Measurements from ENCODE around the gene PHOSPHO1. TPM values are rescaled to one million over a fixed set of nuclear protein-coding genes. Genes with fewer than 3 reads are reported as not detected.

PHOSPHO1 gene
- total RNA-seq, 1 donor from 2014 or later: 0.28 TPM

DNA sequence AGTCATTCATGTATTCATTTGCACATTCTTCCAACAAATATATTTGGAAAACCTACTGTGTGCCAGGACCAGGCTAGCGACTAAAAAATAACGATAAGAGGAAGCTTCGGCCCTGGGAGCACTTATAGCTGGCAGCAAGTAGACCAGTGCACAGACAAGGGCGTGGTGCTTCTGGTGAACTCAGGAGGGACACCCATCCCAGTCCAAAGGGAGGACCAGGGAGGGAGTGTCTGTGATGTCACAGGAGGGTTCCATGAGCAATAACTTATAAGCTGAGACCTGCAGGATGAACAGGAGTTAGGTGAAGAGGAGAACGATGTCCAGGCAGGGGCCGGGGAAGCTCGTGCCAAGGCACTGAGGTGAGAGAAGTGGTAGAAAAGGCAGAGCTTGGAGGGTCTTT is 17.4 kb upstream of the PHOSPHO1 start:
- no peak for DNase-seq (ENCODE audit: low spot score)
- no peak for ATAC-seq

DNA sequence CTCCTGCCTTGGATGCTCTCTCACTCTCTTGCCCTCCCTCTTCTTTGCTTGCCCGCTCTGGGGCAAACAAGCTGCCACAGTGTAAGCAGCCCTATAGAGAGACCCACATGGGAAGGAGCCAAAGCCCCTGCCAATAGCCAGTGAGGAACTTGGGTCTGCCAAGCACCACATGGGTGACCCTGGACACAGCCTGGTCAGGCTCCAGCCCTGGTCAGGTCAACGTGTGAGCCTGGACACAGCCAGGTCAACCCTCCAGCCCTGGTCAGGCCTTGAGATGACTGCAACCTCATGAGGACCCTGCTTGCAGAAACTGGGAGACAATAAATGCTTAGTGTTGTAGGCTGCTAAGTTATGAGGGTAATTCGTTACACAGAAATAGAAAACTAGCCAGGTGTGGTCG is 14.3 kb upstream of the PHOSPHO1 start:
- no peak for ATAC-seq
- no peak for DNase-seq (ENCODE audit: low spot score)

DNA sequence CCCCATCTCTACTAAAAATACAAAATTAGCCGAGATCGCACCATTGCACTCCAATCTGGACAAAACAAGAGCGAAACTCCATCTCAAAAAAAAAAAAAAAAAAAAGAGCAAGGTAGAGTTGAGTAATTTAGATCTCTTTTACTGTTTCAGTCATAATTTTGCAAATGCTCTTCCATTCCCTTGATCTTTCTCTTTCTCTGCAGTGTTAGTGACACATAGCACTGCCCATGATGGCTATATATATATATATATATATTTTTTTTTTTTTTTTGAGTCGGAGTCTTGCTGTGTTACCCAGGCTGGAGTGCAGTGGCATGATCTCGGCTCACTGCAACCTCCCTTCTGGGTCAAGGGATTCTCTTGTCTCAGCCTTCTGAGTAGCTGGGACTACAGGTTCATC is 12.2 kb upstream of the PHOSPHO1 start:
- DNase-seq (ENCODE audit: low spot score) (no peak), ATAC-seq (no peak)

DNA sequence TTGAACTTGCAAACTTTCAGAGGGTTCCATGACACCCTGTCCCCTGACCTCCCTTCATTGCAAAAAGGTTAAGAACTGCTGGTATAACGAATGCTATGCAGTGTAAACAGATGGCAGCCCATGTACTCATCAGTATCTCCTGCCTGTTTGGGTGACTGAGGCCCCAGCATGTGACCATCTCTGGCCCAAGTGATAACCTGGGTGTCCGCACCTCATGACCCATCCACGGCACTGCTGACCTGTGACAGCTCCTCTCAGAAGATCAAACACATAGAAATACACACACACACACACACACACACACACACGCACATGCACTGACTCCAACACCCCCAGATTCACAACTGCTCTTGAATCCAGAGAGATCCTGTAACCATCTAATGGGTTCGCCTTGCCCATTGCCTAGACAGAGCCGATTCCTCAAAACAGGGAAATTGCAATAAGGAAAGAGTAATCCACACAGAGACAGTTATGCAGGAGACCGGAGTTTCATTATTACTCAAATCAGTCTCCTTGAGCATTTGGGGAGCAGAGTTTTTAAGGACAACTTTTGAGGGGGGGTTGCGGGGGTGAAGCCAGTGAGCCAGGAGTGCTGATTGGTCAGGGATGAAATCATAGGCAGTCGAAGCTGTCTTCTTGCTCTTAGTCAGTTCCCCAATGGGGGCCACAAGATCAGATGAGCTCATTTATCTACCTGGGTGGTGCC is 11.3 kb upstream of the PHOSPHO1 start:
- ATAC-seq (no peak), DNase-seq (ENCODE audit: low spot score) (no peak)

DNA sequence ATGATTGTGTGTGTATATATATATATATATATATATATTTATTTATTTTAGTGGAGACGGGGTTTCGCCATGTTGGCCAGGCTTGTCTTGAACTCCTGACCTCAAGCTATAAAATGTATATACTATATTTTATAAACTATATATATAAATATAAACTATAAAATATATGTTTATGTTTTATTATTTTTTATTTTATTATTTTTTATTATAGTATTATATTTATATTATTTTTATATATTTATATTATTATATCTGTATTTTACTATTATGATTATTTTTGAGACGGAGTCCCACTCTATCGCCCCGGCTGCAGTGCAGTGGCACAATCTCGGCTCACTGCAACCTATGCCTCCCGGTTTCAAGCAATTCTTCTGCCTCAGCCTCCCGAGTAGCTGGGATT is 10.5 kb upstream of the PHOSPHO1 start:
- ATAC-seq (no peak), DNase-seq (ENCODE audit: low spot score) (no peak)

DNA sequence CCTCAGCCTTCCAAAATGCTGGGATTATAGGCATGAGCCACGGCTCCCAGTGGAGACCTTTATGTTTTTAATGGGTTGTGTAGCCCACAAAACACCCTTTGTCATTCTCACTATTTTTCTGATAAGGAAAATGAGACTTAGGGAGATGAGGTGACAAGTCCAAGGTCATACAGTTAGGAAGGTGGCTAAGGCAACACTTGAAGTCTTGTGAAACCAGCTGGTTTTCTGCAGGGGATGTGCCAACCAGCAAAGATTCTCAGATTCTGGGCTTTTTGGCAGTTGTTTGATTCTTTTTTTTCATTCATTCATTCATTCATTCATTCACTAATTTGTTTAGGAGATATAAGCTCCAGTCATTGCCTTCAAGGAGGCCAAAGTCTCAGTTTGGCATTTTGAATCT is 10.0 kb upstream of the PHOSPHO1 start:
- ATAC-seq (no peak), DNase-seq (ENCODE audit: low spot score) (no peak)

DNA sequence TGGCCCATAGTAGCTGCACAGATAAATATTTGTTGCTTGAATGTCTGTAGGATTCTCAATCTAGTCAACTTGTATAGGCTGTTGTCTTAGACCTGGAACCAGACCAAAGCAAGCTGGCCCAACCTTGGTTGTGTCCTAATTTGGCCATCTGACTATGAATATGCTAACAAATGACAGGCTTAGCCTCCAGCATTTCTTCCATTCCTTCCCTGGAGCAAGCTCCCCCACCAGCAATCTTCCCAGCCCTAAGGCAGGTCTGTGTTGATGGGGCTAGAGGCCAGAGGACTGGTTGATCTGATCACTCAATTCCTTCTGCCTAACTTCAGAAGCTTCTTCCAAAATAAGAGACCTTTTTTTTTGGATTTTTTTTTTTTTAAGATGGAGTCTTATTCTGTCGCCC is 9.4 kb upstream of the PHOSPHO1 start:
- no peak for DNase-seq (ENCODE audit: low spot score)
- no peak for ATAC-seq

DNA sequence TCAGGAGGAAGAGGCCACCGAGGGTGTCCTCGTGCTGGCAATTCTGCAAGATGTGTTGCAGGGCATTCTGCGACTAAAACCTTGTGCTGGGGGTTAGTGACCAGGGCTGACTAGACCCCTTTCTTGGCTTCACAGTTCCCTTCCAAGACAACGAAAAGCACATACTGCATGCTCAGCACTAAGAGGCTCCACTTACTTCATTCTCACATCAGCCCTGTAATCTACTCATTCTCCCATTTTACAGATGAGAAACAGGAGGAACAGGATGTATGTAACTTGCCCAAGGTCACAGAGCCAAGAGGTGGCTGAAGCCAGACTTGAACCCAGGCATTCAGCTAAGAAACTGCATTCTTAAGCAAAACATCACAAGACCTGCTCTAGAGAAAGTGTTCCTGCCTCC is 5.3 kb upstream of the PHOSPHO1 start:
- ATAC-seq (no peak), DNase-seq (ENCODE audit: low spot score) (no peak)

DNA sequence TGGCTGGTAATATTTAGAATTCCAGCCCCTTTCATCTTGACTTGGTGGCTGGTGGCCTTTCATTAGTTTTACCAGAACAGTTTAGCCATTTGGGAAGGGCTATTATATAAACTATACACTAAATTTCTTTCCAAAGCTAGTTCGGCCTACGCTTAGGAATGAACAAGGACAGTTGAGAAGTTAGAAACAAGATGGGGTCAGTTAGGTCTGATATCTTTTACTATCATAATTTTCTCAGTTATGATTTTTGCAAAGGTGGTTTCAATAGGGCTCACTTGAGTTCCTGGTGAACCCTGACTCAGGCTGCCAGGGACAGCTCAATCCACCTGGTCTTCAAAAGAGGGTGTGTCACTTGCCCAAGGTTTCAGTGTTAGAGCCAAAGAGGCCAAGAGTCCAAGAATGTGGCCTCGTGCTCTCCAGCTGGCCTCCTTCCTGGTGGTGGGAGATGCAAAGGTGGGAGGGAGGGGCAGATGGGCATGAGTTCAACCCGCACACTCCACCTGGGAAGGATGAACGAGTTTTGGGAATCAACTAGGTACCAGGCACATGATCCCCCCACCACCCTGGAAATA is 4.0 kb upstream of the PHOSPHO1 start:
- ATAC-seq (no peak), DNase-seq (ENCODE audit: low spot score) (no peak)

DNA sequence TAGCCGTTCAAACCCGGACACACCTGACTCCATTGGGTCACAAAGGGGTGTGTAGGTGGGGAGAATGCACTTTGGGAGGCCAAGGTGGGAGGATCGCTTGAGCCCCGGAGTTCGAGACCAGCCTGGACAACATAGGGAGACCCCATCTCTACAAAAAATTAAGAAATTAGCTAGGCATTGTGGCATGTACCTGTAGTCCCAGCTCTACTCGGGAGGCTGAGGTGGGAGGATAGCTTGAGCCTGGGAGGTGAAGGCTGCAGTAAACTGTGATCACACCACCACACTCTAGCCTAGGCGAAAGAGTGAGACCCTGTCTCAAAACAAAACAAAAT is 942 bp upstream of the PHOSPHO1 start:
- DNase-seq (ENCODE audit: low spot score): no peak
- no peak for ATAC-seq

DNA sequence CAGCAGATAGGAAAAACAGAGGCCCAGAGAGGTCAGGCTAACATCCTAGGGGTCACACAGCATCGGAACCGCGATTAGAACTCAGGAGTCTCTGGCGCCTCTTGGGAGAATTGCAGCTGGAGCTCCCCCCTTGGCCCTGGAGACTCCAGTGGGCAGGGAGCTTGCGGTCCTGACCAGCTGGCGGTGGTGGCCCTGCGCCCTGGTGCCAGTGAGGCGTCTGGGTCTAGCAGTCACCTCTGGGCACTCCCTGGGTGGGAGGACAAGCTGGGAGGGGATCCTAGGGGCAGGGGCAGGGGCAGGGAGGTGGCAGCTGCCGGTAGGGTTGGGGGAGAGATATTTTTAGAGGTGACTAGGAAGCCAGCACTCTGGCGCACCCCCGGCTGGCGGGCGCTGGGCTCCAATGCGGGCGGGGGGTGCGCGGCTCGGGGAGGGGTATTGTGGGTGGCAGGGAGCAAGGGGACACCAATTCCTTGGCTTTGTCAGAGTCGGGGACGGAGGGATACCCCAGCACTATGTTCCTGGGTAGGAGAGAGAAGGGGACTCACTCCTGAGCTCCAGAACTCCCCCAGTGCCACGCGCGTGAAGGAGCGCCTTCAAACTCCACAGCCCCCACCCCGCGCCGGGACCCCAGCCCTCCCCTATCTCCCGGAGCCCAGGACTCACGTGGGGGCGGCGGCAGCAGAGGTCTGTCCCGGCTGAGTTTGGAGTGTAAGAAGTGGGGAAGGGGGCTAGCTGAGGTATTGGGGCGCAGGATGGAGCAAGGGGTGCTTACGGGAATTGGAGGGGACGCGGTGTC is 584 bp downstream of the PHOSPHO1 start:
- ATAC-seq (no peak), DNase-seq (ENCODE audit: low spot score) (no peak)

DNA sequence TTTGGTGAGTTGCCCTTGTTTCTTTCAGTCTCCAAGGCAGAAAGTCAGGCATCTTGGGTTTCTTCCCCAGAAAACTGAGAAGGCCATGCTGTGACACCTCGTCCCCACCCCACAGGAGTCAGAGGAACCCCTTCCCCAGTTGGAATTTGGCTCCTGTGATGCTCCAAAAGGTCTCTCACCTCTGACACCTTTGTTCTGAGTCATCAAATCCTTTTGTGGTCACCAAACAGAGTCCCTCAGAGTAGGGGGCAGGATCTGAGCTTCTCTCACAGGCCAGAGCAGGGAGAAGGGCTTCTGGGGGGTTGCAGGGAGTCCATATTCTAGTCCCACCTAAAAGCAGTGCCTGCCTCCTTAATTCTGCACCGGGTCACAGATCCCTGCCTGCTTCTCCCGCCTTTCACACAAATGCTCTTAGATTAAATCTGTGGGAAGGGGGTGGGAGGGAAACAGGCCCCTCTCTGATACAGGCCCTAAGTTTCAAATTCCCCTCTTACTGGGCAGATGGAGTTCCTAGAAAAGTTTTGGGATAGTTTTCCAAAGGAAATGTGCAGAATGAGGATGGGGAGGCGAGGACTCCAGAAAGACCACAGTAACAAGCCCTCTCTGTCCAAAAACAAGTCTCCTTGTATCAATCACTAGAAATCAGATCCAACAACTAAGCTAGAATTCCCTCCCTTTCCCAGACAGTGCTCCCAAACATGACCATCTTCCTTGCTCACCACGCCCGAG is 1.3 kb downstream of the PHOSPHO1 start:
- DNase-seq (ENCODE audit: low spot score): no peak
- ATAC-seq: no peak

DNA sequence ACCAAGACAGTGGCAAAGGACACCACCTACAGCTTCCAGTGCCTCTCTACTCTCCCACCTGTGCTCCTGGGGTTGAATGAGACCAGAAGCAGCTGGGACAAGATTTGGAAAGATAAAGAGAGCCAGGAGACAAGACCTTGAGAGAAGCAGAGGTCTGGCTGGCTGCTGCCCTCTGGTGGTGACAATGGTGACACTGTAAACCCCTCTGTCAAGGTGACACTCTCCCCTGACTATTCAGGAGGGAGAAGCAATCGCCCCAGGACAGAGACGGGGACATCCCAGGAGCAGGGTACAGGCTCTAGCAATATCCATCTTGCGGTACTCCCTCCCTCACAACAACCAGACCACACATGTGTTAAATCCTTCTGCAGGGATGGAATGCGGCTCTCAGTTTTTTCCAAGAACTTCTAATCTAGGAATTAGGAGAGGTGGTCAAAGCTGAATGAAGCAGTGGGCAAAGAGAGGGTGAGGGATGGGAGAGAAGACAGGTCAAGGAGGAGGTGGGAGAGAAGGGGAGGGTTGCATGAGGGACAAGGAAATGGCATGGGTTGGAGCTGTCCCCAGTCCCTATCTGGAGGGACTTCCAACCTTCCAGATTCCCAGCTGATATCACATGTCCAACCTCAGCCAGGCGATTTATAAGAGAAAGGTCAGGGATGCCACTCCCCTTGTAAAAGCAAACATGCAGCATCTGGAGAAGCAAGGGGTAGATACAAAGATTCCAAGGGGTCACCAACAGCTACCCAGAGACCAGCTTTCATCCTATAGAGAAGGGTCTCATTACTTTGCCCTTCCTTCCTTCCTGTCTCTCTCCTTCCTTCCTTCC is 2.9 kb downstream of the PHOSPHO1 start:
- DNase-seq (ENCODE audit: low spot score) (peak; percentile 65), ATAC-seq (peak; percentile 74)

DNA sequence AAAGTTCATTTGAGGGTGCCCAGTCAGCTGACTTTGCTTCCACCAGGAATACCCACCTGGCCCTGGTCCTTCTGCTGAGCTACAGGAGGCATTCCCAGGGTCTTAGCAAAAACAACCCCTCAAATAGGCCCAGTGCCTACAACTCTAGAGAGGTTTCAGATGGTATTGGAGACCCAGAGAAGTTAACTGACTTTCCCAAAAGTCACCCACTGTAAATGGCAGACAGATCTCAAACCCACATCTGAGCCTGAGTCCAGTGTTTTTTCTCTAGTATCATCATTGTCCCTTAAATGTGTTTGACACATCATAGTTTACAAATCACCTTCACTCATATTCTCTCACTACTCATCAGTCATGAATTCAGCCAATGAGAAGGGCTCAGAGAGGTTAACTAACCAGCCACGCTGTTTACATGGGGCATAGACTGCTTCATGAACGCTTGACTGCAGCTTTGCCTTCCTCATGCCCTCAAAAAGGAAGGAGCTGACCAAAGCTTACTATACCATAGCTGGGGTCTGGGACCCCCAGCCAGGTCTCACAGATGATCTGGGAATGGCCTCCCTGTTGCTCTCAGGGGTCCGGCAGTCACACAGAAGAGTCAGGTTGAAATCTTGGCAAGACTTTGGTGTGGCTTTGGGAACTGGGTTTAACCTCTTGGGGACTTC is 3.7 kb downstream of the PHOSPHO1 start:
- ATAC-seq (no peak), DNase-seq (ENCODE audit: low spot score) (no peak)

DNA sequence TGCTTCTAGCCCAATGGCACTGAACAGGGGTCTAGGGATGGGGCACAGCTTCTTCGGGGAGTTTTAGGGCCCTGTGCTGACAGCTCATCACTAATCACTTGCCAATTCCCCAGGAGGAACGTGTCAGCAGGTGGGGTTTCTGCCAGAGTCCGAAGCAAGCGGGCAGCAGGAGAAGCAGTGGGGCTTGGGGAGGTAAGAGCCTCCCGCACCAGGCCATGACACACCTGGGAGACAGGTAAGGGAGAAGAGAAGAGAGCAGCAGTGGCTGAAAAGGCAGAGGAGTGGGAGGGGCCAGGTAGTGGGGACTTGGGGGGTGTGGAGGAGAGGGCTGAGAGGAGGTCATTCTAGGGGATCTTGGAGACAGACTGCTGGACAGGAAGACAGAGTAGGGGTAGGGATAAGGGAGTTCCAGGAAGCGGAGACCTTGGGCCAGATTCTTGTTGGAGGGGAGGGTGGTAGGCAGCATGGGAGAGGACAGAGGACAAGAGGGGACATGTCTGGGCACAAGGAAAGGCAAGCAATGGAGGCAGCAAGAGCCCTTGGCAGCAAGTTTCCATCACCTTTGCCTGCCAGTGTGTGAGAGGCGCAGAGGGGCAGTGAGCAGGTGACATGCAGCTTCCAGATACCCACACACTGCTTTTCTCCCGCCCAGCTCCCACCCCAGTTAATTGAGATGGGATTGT is 4.9 kb downstream of the PHOSPHO1 start:
- ATAC-seq (no peak), DNase-seq (ENCODE audit: low spot score) (no peak)

DNA sequence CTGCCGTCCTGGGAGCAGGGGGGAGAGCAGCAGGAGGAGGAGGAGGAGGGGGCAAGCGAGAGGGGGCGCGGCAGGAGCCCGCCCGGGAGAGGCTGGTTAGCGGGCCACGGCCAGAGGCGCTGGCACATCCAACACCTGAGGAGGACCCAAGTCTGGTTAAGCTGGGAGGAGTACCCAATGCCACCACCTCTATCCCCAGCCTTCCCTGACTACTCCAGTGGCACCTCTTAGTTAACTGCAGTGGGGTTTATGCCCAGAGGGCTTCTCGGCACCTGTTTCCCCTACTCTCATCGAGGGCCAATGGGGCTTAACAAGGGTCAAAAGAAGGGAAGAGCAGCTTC is 5.6 kb downstream of the PHOSPHO1 start:
- DNase-seq (ENCODE audit: low spot score): no peak
- ATAC-seq: no peak

DNA sequence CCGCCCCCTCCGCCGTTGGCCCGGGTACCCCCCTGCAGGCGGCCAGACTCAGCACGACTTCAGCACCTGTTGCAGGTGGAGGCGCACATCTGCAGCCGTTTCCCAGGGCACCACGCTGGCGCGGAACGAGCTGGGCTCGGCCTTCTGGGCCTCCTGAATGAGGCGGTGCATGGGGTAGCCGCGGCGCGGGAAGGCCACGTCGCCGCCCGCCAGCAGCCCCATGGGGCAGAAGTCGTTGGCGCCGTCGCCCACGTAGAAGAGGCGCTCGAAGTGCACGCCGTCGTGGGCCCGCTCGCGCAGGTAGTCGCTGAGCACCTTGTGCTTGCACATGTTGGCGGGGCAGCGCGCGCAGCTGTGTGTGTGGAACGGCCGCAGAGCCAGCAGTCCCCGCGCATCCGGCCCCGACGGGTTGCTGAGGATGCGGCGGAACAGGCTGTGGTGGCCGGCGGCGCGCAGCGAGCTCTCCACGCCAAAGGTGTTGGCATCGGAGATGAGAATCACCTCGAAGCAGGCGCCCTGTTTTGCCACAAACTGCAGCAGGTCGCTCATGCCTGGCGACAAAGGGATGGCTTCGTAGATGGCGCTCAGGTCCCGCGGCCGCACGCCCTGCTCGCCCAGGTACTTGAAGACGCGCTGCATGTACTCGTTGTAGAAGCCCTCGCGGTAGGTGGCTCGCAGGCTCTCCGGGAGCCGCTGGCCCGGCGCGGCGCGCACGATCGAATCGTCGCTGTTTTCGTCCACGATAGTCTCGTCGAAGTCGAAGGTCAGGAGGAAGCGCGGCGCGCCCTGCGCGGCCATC is 6.2 kb downstream of the PHOSPHO1 start:
- DNase-seq (ENCODE audit: low spot score): no peak
- peak; percentile 10 for ATAC-seq

DNA sequence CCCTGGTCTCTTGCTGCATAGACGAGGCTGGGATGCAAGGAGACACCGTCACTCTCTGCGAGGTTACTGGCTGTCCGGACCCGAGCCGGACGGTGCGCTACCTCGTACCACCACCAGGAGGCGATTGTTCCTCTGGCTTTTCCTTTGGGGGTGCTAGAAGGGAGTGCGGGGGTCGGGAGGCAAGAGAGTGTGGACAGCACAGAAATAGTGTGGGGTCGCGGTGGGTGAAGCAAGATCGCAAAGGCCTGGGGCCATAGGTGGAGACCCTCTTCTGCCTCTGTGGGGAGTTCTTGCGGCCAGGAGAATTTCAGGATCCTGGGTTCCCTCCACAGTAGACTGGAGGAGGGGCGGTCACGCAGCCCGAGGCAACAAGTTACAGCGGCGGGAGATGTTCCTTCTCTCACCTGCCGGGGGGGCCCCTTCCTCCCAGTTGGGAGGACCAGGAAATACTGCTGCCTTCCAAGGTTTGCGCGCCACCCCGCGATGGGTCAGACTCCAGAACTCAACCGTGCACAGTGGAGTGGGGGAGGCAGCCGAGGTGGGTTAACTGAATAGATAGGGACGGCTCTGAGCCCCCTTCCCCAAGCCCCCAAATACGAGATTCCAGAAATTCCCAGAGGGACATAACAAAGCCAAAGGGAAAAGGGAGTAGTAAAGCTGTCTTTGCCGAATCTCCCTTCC is 6.9 kb downstream of the PHOSPHO1 start:
- DNase-seq (ENCODE audit: low spot score): peak; percentile 62
- ATAC-seq: peak; percentile 63

DNA sequence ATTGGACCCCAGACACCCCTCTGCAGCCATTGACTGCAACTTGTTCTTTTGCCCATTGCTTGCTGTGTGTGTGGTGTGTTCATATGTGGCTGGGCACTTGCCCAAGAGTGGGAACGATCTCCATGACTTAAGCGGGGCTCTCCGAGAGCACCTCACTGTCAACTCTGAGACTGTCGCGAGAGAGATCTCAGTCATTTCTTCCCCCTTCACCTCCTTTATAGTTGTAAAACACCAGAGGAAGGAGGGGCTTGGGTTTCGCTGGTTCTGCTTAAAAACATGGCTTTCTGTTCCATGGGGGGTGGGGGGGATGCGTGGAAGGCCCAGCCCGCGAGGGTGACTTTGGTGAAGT is 7.4 kb downstream of the PHOSPHO1 start:
- ATAC-seq (no peak), DNase-seq (ENCODE audit: low spot score) (no peak)
